HG02678 (cell line): ENCODE data around the gene USP34.
"Not testable (repeated sequence)": the region's sequence is repeated elsewhere in the genome, so short reads cannot be mapped to it uniquely, and the experiment has no call there.

Experiments used
- ATAC-seq: cut with Tn5 transposase; IDR thresholded peaks from one replicate; pipeline ENCODE4 v1.9.1; 2021; ENCODE audit warnings: mild to moderate bottlenecking, moderate library complexity; ENCODE audit not compliant: unreplicated experiment

The USP34 gene

DNA sequence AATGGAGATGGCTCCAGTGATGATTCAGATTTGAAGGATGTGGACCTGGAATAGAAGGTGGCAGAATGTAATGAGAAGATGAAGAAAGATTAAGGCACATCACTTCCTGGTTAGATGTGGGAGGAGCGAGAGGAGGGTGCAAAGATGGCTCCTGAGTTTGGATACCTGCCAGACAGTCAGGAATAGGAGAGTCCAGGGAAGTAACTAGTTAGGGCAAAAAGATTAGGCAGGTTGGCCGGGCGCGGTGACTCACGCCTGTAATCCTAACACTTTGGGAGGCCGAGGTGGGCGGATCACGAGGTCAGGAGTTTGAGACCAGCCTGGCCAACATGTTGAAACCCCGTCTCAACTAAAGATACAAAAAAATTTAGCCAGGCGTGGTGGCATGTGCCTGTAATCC lies 303.3 kb downstream of the USP34 start:
- ATAC-seq: no peak

GRCh38 chr2:61165946-61166345 lies 304.9 kb downstream of the USP34 start:
- no peak for ATAC-seq

DNA sequence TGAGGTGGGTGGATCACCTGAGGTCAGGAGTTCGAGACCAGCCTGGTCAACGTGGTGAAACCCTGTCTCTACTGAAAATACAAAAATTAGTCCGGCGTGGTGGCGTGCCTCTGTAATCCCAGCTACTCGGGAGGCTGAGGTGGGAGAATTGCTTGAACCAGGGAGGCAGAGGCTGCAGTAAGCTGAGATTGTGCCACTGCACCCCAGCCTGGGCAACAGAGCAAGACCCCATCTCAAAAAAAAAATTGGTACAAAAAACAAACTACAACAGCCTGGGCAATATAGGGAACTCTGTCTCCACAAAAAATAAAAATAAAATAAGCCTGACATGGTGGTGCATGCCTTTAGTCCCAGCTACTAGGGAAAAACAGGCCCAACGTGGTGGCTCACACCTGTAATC lies 305.8 kb downstream of the USP34 start:
- not testable (repeated sequence) for ATAC-seq

GRCh38 chr2:61162721-61163120 lies 308.2 kb downstream of the USP34 start:
- ATAC-seq: no peak

GRCh38 chr2:61161888-61162287 lies 309.0 kb downstream of the USP34 start, which contains the start of gene C2orf74:
Gene C2orf74 (plus strand): TSS chr2:61162188. CDS start chr2:61162515, 327 bp downstream.
- no peak for ATAC-seq

GRCh38 chr2:61158356-61158955 lies 312.4 kb downstream of the USP34 start:
- ATAC-seq: no peak

- no peak for ATAC-seq
Observed at GRCh38 chr2:61157371-61158003, 313.4 kb downstream of the USP34 start.

- ATAC-seq: no peak
Observed at GRCh38 chr2:61151436-61151835, 319.5 kb downstream of the USP34 start.

DNA sequence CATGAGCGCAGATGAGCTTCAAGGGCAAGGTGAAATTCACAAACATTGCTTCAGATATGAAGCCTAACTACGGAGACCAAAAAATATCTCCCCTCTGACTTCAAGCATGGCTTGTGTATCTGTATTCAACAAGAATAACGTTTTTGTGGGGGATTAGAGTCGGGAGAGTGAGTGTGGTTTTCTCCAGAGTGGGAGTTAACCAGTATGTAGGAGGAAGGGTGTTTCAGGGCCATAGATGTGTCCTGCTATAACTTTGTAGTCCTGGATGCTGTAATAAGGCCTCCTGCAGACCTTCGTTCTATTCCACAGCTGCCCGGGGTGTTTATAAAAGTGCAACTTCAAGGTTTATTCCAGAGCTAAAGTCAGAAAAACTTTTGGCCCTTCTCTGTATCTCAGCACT lies 321.8 kb downstream of the USP34 start:
- no peak for ATAC-seq

- not testable (repeated sequence) for ATAC-seq
Observed at GRCh38 chr2:61148091-61148490, 322.8 kb downstream of the USP34 start.

GRCh38 chr2:61145990-61146389 lies 324.9 kb downstream of the USP34 start:
- ATAC-seq: no peak

DNA sequence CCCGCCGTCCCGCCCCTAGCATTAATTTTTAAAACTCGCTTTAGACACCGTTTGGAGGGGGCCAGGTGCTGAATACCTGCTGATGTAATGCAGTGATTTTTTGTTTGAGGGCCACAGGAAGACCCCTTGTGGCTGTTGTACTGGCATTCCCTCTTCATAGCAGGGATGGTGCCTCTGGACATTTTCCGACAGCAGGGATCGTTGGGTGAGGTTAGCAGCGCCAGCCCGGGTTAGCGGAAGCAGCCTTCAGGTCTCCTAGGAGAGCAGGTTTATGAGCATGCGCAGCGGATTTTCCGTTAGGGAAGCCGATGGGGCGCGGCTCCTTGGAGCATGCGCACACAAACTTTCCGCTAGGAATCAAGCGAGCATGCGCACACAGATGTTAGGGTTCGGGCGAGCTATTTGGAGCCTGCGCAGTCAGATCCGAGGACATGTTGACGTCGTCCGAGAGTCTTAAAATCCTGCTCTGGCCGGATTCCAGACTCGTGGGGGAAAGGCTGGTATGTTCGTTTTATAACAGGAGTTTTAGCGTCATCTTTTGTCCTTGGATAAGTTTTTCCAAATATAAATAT lies 326.1 kb downstream of the USP34 start:
- ATAC-seq: peak; percentile 93

GRCh38 chr2:61141151-61141550 lies 329.7 kb downstream of the USP34 start:
- no peak for ATAC-seq

GRCh38 chr2:61138859-61139258 lies 332.0 kb downstream of the USP34 start:
- ATAC-seq: no peak
